ENCODE results near the gene CERCAM. TPM values are rescaled to one million over a fixed set of nuclear protein-coding genes. Genes with fewer than 3 reads are reported as not detected.

Gene CERCAM, protein sequence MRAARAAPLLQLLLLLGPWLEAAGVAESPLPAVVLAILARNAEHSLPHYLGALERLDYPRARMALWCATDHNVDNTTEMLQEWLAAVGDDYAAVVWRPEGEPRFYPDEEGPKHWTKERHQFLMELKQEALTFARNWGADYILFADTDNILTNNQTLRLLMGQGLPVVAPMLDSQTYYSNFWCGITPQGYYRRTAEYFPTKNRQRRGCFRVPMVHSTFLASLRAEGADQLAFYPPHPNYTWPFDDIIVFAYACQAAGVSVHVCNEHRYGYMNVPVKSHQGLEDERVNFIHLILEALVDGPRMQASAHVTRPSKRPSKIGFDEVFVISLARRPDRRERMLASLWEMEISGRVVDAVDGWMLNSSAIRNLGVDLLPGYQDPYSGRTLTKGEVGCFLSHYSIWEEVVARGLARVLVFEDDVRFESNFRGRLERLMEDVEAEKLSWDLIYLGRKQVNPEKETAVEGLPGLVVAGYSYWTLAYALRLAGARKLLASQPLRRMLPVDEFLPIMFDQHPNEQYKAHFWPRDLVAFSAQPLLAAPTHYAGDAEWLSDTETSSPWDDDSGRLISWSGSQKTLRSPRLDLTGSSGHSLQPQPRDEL
- 4.2 and 9.0 TPM in 2 replicates for total RNA-seq (2016; rRNA removed; fragmentation: Illumina TruSeq; extraction: Trizol)
- total RNA-seq (2016; cell fraction: cytosol; rRNA removed; fragmentation: Illumina TruSeq; extraction: Trizol; ENCODE audit: low read depth), result 3.2 and 3.4 TPM in 2 replicates
- total RNA-seq (2016; cell fraction: insoluble cytoplasmic fraction; rRNA removed; fragmentation: Illumina TruSeq; extraction: Trizol), result 2.8 and 8.0 TPM in 2 replicates
- 5.1 TPM in 2 replicates for total RNA-seq (2016; cell fraction: membrane; rRNA removed; fragmentation: Illumina TruSeq; extraction: Trizol)
- total RNA-seq (2016; cell fraction: nucleus; rRNA removed; fragmentation: Illumina TruSeq; extraction: Trizol), result 10.5 and 11.6 TPM in 2 replicates
- 17.1 and 19.6 TPM in 2 replicates for polyA plus RNA-seq (2011; rRNA removed)
- 15.6 and 24.7 TPM in 2 replicates for polyA plus RNA-seq (2011; cell fraction: cytosol; rRNA removed)
- polyA plus RNA-seq (2011; cell fraction: nucleus; rRNA removed), result 52.1 and 62.8 TPM in 2 replicates
- polyA plus RNA-seq (2012), result 5.9 and 7.0 TPM in 2 replicates
- polyA plus RNA-seq (2016; cell fraction: cytosol; fragmentation: Illumina TruSeq; extraction: Trizol; ENCODE audit: low read depth), result 4.7 and 5.3 TPM in 2 replicates
- 3.9 and 4.0 TPM in 2 replicates for polyA plus RNA-seq (2016; cell fraction: insoluble cytoplasmic fraction; fragmentation: Illumina TruSeq; extraction: Trizol; ENCODE audit: low read depth)
- polyA plus RNA-seq (2016; cell fraction: membrane; fragmentation: Illumina TruSeq; extraction: Trizol; ENCODE audit: low read depth), result 6.5 and 7.0 TPM in 2 replicates
- 18.8 and 19.8 TPM in 2 replicates for polyA plus RNA-seq (2016; cell fraction: nucleus; fragmentation: Illumina TruSeq; extraction: Trizol; ENCODE audit: insufficient read depth, low read depth)
- 1.3 and 29.5 TPM in 2 replicates for polyA minus RNA-seq (2011; rRNA and poly(A)+ RNA removed; ENCODE audit: low replicate concordance)
- 9.5 and 10.8 TPM in 2 replicates for polyA minus RNA-seq (2011; cell fraction: cytosol; rRNA and poly(A)+ RNA removed)
- 8.8 and 10.6 TPM in 2 replicates for polyA minus RNA-seq (2011; cell fraction: nucleus; rRNA and poly(A)+ RNA removed)
- Bru-seq, nascent RNA, result percentile 42 among the genes with signal in this experiment
- BruChase-seq, experiment 1, labeled RNA remaining after a 6-hour chase, result percentile 41 among the genes with signal in this experiment
- percentile 37 among the genes with signal in this experiment for BruChase-seq, experiment 2, labeled RNA remaining after a 2-hour chase
- long read RNA-seq, experiment 1, transcript CERCAM-201 (13 exons, 2,685 nt), result major isoform, 16 of 20 reads
- long read RNA-seq, experiment 1, partial matches to known transcripts, result 4 of 20 reads
- long read RNA-seq, experiment 1, other reads (novel, unspliced or antisense), result 0 of 20 reads
- long read RNA-seq, experiment 2, transcript CERCAM-201 (13 exons, 2,685 nt), result major isoform, 24 of 37 reads
- long read RNA-seq, experiment 2, partial matches to known transcripts, result 8 of 37 reads
- long read RNA-seq, experiment 2, other reads (novel, unspliced or antisense), result 5 of 37 reads

- H3K4me1 ChIP-seq (ENCODE audit: insufficient read depth, low read length), result peaks cover 22% of the 10 kb centered on the region
- BruUV-seq (replicated peaks), result no TSS peak
- H2AFZ ChIP-seq (ENCODE audit: low read length), result no peak within 1 kb of the TSS
- no peaks in the 10 kb centered on the region for H4K20me1 ChIP-seq (ENCODE audit: insufficient read depth, low read length)
- H3K79me2 ChIP-seq (ENCODE audit: insufficient read depth, low read length), result no peaks in the 10 kb centered on the region
- peaks cover 4 to 6% of the 10 kb centered on the region in 2 experiments; a peak in 3 of 5 replicates for H3K27me3 ChIP-seq (ENCODE audit: control insufficient read depth in 1 of 2, insufficient read depth in 2 of 2, low read length in 2 of 2)
- ATAC-seq, result peak; percentile 80
- intact Hi-C loops (cut with micrococcal nuclease; ENCODE audit: unreplicated experiment) (loop anchor here (2.0 kb wide), 2 partner anchors 18 to 58 kb away; no protein-coding TSS in a partner anchor), in situ Hi-C loops (cut with HindIII; ENCODE audit: extremely low pct_ligation_motif_present, low pct_unique_long_range_greater_than_20kb) (no loop called here)
- peak; percentile 34 for DNase-seq (ENCODE audit: low spot score)
- H3K27ac ChIP-seq (ENCODE audit: extremely low read length, insufficient read depth, low read length), result peak within 1 kb of the TSS; percentile 38
- H3K4me2 ChIP-seq (ENCODE audit: low read depth, low read length), result peak within 1 kb of the TSS; percentile 84
- H3K9me3 ChIP-seq (ENCODE audit: low read length), result no peaks in the 10 kb centered on the region
- CTCF ChIA-PET (ENCODE audit: low intra/inter-chr PET ratio, low total read pairs), result no interaction called here
- no peak for FAIRE-seq
- WGBS (ENCODE audit: low lambda C conversion rate), result 0% methylated on average over 10 of the region's 59 CpGs
- peak within 1 kb of the TSS; percentile 60 for H3K9ac ChIP-seq (ENCODE audit: insufficient read depth, low read depth, low read length)
- POLR2A ChIA-PET, result interaction anchor here (0.6 to 2.5 kb wide), 11 partner anchors 9 to 145 kb away, joined by 3 to 19 read pairs (median 3); partner anchors contain the start of genes GOLGA2, SWI5 and URM1
- no peaks in the 10 kb centered on the region for H3K36me3 ChIP-seq (replicated peaks in 1 of 2; ENCODE audit: control insufficient read depth in 1 of 2, insufficient read depth in 2 of 2, low read length in 2 of 2)
- peak within 1 kb of the TSS; percentile 85 to 92 (median 91) for H3K4me3 ChIP-seq (replicated peaks in 1 of 3; ENCODE audit: insufficient read depth in 1 of 3, low read depth in 2 of 3, low read length in 3 of 3)
- TF ChIP-seq TEAD3 (CRISPR knock-in tag; optimal IDR thresholded peaks at IDR 0.05; ENCODE audit: borderline replicate concordance), result no peak
- TF ChIP-seq, protein P1, sequence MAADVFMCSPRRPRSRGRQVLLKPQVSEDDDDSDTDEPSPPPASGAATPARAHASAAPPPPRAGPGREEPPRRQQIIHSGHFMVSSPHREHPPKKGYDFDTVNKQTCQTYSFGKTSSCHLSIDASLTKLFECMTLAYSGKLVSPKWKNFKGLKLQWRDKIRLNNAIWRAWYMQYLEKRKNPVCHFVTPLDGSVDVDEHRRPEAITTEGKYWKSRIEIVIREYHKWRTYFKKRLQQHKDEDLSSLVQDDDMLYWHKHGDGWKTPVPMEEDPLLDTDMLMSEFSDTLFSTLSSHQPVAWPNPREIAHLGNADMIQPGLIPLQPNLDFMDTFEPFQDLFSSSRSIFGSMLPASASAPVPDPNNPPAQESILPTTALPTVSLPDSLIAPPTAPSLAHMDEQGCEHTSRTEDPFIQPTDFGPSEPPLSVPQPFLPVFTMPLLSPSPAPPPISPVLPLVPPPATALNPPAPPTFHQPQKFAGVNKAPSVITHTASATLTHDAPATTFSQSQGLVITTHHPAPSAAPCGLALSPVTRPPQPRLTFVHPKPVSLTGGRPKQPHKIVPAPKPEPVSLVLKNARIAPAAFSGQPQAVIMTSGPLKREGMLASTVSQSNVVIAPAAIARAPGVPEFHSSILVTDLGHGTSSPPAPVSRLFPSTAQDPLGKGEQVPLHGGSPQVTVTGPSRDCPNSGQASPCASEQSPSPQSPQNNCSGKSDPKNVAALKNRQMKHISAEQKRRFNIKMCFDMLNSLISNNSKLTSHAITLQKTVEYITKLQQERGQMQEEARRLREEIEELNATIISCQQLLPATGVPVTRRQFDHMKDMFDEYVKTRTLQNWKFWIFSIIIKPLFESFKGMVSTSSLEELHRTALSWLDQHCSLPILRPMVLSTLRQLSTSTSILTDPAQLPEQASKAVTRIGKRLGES (CRISPR knock-in tag; IDR thresholded peaks at IDR 0.05; ENCODE audit: borderline replicate concordance), result no peak
- no peak for TF ChIP-seq NCOA1 (CRISPR knock-in tag; IDR thresholded peaks at IDR 0.05)
- TF ChIP-seq HMG20B (CRISPR knock-in tag; conservative IDR thresholded peaks at IDR 0.05), result no peak
- TF ChIP-seq POGZ (CRISPR knock-in tag; IDR thresholded peaks at IDR 0.05), result no peak
- TF ChIP-seq CHD4 (IDR thresholded peaks at IDR 0.05; ENCODE audit: borderline replicate concordance, low read length), result no peak
- TF ChIP-seq, protein P2, sequence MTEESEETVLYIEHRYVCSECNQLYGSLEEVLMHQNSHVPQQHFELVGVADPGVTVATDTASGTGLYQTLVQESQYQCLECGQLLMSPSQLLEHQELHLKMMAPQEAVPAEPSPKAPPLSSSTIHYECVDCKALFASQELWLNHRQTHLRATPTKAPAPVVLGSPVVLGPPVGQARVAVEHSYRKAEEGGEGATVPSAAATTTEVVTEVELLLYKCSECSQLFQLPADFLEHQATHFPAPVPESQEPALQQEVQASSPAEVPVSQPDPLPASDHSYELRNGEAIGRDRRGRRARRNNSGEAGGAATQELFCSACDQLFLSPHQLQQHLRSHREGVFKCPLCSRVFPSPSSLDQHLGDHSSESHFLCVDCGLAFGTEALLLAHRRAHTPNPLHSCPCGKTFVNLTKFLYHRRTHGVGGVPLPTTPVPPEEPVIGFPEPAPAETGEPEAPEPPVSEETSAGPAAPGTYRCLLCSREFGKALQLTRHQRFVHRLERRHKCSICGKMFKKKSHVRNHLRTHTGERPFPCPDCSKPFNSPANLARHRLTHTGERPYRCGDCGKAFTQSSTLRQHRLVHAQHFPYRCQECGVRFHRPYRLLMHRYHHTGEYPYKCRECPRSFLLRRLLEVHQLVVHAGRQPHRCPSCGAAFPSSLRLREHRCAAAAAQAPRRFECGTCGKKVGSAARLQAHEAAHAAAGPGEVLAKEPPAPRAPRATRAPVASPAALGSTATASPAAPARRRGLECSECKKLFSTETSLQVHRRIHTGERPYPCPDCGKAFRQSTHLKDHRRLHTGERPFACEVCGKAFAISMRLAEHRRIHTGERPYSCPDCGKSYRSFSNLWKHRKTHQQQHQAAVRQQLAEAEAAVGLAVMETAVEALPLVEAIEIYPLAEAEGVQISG (CRISPR knock-in tag; IDR thresholded peaks at IDR 0.05), result no peak
- TF ChIP-seq CBX2 (IDR thresholded peaks at IDR 0.05; ENCODE audit: low read depth, low read length), result no peak
- TF ChIP-seq CBX2 (CRISPR knock-in tag; IDR thresholded peaks at IDR 0.05; ENCODE audit: low read depth), result no peak
Observed at GRCh38 chr9:128420651-128421481, at the start of gene CERCAM. CERCAM (plus strand) TSS chr9:128420857; CDS start chr9:128420878, 21 bp downstream.

Data from HepG2 (cell line).